ENCODE data around the gene WDR4. TPM values are rescaled to one million over a fixed set of nuclear protein-coding genes. Genes with fewer than 3 reads are reported as not detected.
A peak's percentile ranks its signal among the peaks of the same experiment; 100 is the strongest.

WDR4 gene
- total and polyA plus RNA-seq, 10 of the 15 experiments (the other 5 are each of a cell fraction or from before 2014, with no cell fraction given): 2.1 to 45.3 (median 18.7) TPM

GRCh38 chr21:42850463-42850862 is 28.9 kb downstream of the WDR4 start:
- H3K4me3 ChIP-seq: no peak overlapping the region
- H3K4me2 ChIP-seq (ENCODE audit: control insufficient read depth, insufficient read depth): no peak overlapping the region
- TF ChIP-seq FOXK2 (IDR thresholded peaks at IDR 0.05) (no peak), POLR2A (IDR thresholded peaks at IDR 0.05; ENCODE audit: low read depth, low read length) (peak; percentile 44; the same call in 1 of the 2 replicates)
- DNase-seq (ENCODE audit: low read depth, low spot score) (no peak), FAIRE-seq (no peak), ATAC-seq (no peak)
- in situ Hi-C loops (cut with MboI) (no loop called here), intact Hi-C loops (cut with micrococcal nuclease; ENCODE audit: unreplicated experiment) (no loop called here)
- POLR2A ChIA-PET: no interaction called here
- H4K20me1 ChIP-seq (ENCODE audit: control insufficient read depth, insufficient read depth): no peaks in the 10 kb centered on the region
- H3K9me3 ChIP-seq (replicated peaks; ENCODE audit: control insufficient read depth, insufficient read depth, low read length): no peaks in the 10 kb centered on the region
- no peak overlapping the region for H3K9ac ChIP-seq (ENCODE audit: control insufficient read depth, insufficient read depth, low read length)
- peaks cover 26 to 56% of the 10 kb centered on the region in 2 experiments for H3K36me3 ChIP-seq (ENCODE audit: control insufficient read depth in 2 of 2, insufficient read depth in 2 of 2, low read length in 1 of 2)
- RAD21 ChIA-PET (ENCODE audit: unreplicated experiment): no interaction called here
- no peaks in the 10 kb centered on the region for H3K27me3 ChIP-seq (replicated peaks in 1 of 2; ENCODE audit: control insufficient read depth in 2 of 2, insufficient read depth in 2 of 2, low read length in 1 of 2)
- no peak overlapping the region for H3K27ac ChIP-seq (ENCODE audit: control insufficient read depth, insufficient read depth)
- H3K79me2 ChIP-seq (ENCODE audit: control insufficient read depth, insufficient read depth, low read length): no peaks in the 10 kb centered on the region
- WGBS (ENCODE audit: insufficient coverage, insufficient replicate concordance, low lambda C conversion rate, missing lambda C conversion rate): 98% methylated on average over 9 of the region's 10 CpGs
- BruUV-seq (replicated peaks): no TSS peak
- CTCF ChIA-PET: interaction anchor here (0.6 kb wide), 1 partner anchor 315 kb away, joined by 3 read pairs; no protein-coding TSS in a partner anchor
- H3K4me1 ChIP-seq (ENCODE audit: control insufficient read depth, insufficient read depth, low read length): no peaks in the 10 kb centered on the region
- SMC1A ChIA-PET (ENCODE audit: uncharacterized antibody, unreplicated experiment): no interaction called here
- H2AFZ ChIP-seq (ENCODE audit: control insufficient read depth, low read depth, low read length): no peak overlapping the region

DNA sequence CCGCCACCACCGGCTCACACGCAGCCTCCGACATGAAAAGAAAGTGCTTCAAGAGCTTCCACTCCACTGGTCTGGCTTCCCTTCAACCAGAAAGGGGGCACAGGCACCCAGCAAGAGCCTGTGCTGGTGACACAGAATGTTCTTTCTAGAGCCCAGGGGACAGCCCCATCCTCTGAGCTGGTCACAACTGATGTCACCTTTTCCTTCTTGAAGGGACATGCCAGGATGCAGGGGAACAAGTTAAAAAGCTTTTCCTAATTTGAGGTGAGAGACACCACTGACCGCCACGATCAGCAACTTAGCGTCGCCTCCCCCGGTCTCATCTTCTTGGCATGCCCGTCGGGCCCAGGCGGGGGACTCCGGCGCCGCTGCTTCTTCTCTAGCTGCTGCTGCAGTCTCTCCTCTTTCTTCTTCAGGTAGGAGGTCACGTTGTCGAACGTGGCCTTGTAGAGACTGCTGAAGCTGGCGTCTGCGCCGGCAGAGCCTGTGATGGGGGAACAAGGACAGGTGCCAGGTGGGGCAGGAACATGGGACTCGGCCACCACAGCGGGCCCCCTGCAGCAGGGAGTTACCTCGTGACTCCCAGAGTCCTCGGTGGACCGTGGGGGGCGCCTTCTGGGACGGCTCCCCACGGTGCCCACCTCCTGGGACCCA is 29.5 kb downstream of the WDR4 start:
- ChIA-PET CTCF (interaction anchor here (0.6 kb wide), 1 partner anchor 314 kb away, joined by 3 read pairs; no protein-coding TSS in a partner anchor), SMC1A (ENCODE audit: uncharacterized antibody, unreplicated experiment) (no interaction called here), RAD21 (ENCODE audit: unreplicated experiment) (no interaction called here), POLR2A (no interaction called here)
- Histone ChIP-seq H3K27me3 (replicated peaks in 1 of 2; ENCODE audit: control insufficient read depth in 2 of 2, insufficient read depth in 2 of 2, low read length in 1 of 2) (no peaks in the 10 kb centered on the region), H3K4me1 (ENCODE audit: control insufficient read depth, insufficient read depth, low read length) (no peaks in the 10 kb centered on the region), H3K9ac (ENCODE audit: control insufficient read depth, insufficient read depth, low read length) (no peak overlapping the region), H3K9me3 (replicated peaks; ENCODE audit: control insufficient read depth, insufficient read depth, low read length) (no peaks in the 10 kb centered on the region), H3K4me2 (ENCODE audit: control insufficient read depth, insufficient read depth) (no peak overlapping the region), H3K4me3 (no peak overlapping the region), H3K79me2 (ENCODE audit: control insufficient read depth, insufficient read depth, low read length) (no peaks in the 10 kb centered on the region), H4K20me1 (ENCODE audit: control insufficient read depth, insufficient read depth) (no peaks in the 10 kb centered on the region), H2AFZ (ENCODE audit: control insufficient read depth, low read depth, low read length) (no peak overlapping the region), H3K27ac (ENCODE audit: control insufficient read depth, insufficient read depth) (no peak overlapping the region), H3K36me3 (ENCODE audit: control insufficient read depth in 2 of 2, insufficient read depth in 2 of 2, low read length in 1 of 2) (peaks cover 20 to 56% of the 10 kb centered on the region in 2 experiments; a peak in 3 of 4 replicates)
- BruUV-seq (replicated peaks): no TSS peak
- ATAC-seq (no peak), DNase-seq (ENCODE audit: low read depth, low spot score) (no peak), FAIRE-seq (no peak)
- intact Hi-C loops (cut with micrococcal nuclease; ENCODE audit: unreplicated experiment) (no loop called here), in situ Hi-C loops (cut with MboI) (no loop called here)
- 97% methylated on average over 29 of the region's 29 CpGs for WGBS (ENCODE audit: insufficient coverage, insufficient replicate concordance, low lambda C conversion rate, missing lambda C conversion rate)
- TF ChIP-seq DPF2 (IDR thresholded peaks at IDR 0.05) (no peak), HDAC6 (IDR thresholded peaks at IDR 0.05; ENCODE audit: unreplicated experiment) (no peak), ZZZ3 (IDR thresholded peaks at IDR 0.05; ENCODE audit: control insufficient read depth, insufficient read length, low read depth) (no peak), SREBF2 (IDR thresholded peaks at IDR 0.05; ENCODE audit: low read length) (no peak), POLR2AphosphoS5 (IDR thresholded peaks at IDR 0.05; ENCODE audit: low read length) (no peak), IKZF1 (conservative IDR thresholded peaks at IDR 0.05) (no peak), SMC3 (IDR thresholded peaks at IDR 0.05; ENCODE audit: borderline replicate concordance, low read length) (no peak), NR2C1 (IDR thresholded peaks at IDR 0.05) (no peak), ASH2L (IDR thresholded peaks at IDR 0.05; ENCODE audit: borderline replicate concordance, low read depth) (no peak), MTA2 (IDR thresholded peaks at IDR 0.05; ENCODE audit: low read depth) (no peak)
